Brain pericyte (primary cell): Measurements from ENCODE around the gene CBFA2T3.
"Not testable (repeated sequence)": the region's sequence is repeated elsewhere in the genome, so short reads cannot be mapped to it uniquely, and the experiment has no call there.

Experiments
- DNase-seq: peaks from one replicate; pipeline ENCODE4 v3.0.0-alpha.2; 2012; ENCODE audit warnings: low read depth, low spot score

The CBFA2T3 gene

DNA sequence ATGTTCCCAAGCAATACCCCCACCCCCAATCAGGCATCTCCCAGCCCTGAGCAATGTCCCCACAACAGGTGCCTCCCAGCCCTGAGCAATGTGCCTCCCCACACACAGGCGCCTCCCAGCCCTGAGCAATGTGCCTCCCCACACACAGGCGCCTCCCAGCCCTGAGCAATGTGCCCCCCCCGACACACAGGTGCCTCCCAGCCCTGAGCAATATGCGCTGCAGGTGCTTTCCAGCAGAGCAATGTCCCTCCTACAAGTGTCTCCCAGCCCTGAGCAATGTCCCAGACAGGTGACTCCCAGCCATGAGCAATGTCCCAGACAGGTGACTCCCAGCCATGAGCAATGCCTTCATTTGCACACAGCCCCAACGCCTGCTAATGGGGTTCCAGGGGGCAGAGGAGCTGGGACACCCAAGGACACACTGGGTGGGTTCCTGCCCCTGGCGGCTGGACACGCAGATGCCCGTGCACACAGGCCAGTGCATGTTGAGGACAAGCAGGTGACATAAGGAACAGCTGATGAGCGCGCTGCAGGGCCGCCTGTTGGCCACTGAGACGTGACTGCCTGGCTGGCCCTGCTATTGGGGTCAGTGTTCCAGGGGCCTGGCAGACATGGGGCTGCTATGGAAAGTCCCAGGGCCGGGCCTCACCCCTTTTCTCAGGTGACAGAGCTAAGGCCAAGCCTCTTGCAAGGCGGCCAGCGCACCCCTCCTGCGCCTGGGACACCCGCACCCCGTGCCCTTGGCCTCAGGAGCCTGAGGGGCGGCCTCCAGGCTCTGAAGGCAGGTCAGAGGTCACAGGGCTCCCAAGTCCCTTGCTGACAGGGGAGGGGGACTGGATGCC, 83.7 kb downstream of the CBFA2T3 start:
- no peak for DNase-seq

DNA sequence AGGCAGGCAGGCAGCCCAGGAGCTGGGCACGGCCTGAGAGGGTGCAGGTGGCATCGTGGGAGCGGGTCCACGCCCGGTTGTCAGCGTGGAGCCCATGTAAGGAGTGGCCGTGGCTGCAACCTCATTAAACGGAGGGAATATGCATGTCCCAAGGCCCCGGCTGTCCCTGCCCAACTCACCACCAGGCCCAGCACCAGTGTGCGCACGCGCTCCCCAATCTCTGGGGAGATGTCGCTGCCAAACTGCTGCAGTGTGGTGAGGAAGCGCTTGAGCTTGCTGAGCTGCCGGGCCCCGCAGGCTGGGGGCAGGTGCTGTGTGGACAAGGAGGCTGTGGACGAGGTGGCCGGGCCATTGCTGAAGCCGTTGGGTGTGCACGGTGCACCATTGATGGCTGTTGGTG, 84.9 kb downstream of the CBFA2T3 start:
- DNase-seq: no peak

- no peak for DNase-seq
Observed at GRCh38 chr16:88891083-88891482, 85.9 kb downstream of the CBFA2T3 start.

GRCh38 chr16:88889702-88890352, 87.2 kb downstream of the CBFA2T3 start:
- not testable (repeated sequence) for DNase-seq

DNA sequence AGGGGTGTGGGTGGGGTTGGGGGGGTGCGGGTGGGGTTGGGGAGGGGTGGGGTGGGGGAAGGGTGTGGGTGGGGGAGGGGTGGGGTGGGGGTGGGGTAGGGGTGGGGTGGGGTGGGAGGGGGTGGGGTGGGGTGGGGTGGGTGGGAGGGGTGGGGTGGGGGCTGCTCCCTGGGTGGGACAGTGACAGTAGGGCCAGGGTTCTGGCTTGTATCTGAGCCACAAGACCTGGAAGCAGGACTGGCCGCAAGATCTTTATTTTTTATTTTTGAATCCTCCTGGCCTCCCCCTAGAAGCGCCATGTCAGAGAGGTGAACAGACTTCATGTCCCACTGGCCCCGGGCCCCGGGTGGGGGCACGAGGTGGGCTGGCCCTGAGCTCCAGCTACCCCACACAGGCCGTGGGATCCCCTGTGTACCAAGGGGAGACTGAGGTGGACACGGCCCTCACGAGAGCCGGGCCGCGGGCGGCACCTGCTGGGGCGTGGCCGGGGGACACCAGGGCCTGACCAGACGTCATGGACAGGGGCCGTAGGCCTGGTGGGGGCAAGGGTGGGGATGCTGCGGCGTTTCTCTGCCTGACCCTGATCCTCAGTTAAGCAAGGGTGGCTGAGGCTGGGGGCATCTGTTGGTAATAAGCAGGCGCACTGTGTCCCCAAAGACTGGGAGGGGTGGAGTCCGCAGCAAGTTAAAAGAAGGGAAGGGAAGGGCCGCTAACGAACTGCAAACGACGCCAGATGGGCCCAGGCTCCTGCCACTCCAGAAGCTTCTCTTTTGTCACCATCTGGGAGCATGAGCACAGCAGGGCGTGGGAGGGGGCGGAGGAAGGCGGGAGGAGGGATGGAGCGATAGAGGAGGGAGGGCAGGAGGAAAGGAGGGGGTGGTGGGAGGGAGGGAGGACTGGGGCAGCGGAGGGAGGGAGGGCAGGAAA, 88.3 kb downstream of the CBFA2T3 start:
- DNase-seq: no peak

DNA sequence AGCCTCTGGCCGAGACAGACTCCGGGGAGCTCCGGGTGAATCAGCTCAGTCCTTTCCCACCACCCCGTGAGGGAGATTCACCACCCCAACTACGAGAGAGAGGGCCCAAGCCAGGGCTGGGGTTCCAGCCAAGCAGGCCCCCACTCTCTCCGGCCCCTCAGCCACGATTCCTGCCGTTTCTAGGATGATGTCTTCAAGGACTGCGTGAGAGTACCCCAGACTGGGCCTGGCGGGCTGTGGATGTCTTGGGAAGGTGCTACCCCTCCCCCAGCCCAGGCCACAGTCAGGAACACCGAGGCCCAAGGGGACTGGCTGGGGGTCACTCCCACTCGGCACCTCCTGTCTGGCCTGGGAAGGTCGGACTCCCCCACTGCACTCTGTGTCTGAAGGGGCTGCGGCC, 89.0 kb downstream of the CBFA2T3 start:
- no peak for DNase-seq

- peak; percentile 25 for DNase-seq
Observed at GRCh38 chr16:88886845-88887521, 90.0 kb downstream of the CBFA2T3 start.

- DNase-seq: no peak
Observed at GRCh38 chr16:88886420-88886844, 90.6 kb downstream of the CBFA2T3 start.

GRCh38 chr16:88885693-88886280, 91.2 kb downstream of the CBFA2T3 start:
- no peak for DNase-seq

DNA sequence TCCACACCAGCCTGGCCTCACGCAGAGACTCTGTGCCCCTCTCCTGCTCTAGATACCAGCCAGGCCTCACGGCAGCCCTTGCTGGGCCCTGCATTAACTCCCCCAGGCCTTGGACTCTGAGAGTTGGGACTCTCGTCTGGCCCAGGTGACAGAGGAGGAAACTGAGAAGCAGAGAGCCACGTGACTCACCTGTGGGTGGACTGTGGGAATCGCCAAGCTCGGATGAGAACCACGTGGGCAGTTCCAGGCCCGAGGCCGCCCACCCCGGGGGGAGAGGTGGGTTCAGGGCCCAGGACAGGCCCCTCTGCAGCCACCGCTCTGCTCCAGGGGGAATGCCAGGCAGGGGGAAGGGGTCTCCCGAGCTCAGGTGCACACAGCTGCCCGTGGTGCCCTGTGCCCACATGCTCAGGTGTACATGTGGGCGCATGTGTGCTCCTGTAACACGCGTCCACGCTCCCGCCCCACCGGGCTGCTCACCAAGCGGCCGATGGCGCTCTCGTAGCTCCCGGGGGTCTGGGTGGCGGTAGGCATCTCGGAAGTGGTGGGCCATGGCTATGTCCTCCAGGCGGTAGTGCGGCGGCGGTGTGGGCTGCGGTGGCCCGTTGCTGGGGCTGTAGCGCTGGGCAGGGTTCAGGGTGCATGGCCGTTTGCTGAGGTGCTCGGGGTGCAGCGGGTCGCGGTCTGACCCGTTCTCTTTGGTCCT, 92.3 kb downstream of the CBFA2T3 start:
- no peak for DNase-seq

DNA sequence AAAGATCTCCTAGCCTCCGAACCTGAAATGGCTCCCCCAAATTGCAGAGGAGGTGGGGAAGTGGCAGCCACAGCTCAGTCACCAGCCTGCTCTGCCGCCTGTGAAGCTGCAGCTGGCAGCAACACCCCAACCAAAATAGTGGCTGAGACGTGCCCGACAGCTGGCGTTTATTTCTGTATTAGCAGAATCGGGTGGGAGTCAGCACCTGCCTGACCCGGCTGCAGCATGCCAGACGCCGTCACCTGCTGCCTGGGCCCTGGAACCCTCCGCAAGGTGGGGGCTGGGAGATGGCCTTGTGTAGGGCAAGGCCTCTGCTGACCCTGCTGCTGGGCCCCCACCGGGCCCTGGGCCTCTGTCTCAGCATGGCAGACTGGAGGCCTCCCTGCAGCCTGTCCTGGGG, 93.1 kb downstream of the CBFA2T3 start:
- no peak for DNase-seq

DNA sequence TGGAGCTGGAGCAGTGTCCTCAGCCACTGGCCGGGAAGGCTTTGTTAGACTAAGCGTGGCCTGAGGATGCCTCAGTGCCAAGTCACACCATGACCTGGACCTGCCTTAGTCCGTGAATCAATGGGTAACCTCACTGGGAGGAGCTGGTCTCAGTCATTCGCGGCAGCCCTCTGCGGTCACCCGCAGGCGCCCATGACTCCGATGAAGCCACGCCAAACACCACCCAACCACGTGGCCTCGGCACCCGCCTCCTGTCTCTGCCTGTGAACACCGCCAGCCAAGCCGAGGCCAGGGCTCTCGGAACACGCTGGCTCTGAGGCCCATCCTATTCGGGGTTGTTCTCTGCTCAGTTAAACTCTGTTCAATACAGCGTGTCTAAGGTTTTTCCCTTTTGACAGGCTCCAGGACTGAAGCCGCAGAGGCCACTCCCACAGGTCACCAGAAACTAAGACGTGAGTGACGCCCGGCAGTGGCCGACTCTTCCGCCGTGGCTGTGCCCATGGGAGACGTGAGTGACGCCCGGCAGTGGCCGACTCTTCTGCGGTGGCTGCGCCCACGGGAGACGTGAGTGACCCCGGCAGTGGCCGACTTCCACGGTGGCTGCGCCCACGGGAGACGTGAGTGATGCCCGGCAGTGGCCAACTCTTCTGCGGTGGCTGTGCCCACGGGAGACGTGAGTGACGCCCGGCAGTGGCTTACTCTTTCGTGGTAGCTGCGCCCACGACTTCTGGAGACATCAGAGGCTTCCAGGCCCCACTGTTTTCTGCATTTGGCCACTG, 93.7 kb downstream of the CBFA2T3 start:
- DNase-seq: no peak

- no peak for DNase-seq
Observed at GRCh38 chr16:88882358-88883030, 94.5 kb downstream of the CBFA2T3 start.

DNA sequence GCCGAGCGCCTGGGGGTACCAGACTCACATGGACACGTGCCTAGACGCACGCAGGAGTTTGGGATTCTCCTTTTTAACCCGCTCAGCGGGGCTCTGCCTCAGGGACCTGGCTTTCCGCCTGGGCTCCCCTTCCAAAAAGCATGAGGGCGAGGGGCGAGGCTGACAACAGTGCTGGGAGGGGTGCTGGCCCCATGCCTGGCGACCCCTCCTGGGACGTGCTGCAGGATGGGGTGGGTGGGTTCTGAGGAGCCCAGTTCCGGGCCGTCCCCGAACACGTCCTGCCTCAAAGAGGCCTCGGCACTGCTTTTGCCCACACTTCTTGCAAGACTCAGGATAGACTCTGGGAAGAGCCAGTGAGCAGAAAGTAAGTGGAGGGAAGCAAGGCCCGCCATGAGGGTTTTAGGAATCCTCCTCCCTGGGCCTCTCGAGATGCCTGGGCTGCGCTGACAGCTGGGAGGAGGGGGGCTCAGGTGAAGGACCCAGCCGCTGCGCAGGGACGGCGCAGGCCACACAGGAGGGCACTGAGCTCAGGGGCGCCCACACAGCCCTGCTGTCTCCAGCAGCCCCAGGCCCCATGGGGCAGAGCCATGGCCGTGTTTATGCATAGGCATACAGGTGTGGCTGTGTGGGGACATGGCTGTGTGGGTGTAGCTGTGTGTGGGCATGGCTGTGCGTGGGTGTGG, 95.2 kb downstream of the CBFA2T3 start:
- no peak for DNase-seq

- no peak for DNase-seq
Observed at GRCh38 chr16:88881007-88881615, 95.9 kb downstream of the CBFA2T3 start.

DNA sequence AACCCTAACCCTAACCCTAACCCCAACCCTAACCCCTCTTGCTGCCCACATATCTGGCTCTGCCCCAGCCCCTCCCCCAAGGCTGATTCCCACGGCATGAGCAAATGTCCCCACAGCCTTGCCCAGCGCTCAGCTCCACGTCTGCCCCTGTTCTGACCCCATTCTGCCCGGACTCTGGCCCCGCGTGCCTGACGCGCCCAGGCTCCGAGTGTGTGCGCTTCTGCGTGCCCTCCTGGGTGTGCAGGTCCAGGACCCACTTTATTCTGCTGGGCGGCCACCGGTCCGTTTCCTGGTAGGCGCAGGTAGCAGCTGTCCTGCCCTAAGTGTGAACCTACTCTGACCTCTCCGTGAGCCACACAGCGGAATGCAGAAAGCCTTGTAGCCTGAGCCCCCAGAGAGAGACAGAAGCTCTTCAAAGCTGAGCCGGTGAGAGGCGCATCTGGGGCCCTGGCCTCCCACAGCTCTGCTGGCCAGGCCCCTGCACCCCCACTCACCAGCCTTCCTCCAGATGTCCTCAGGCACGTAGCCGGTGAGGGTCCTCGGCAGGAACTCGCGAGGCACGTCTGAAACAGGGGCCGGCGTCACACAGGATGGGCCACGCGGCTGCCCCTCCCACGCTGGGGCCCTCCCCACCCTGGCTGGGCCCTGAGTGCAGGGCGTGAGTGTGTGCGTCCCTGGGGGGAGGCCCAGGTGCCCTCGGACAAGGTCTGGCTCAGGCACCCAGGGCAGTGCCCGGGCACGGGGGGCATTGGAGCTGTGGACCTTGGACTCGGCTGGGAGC, 96.6 kb downstream of the CBFA2T3 start:
- DNase-seq: no peak

- DNase-seq: no peak
Observed at GRCh38 chr16:88879788-88880055, 97.3 kb downstream of the CBFA2T3 start.
